Putamen (tissue), 1 donor: ENCODE measurements around the gene SOAT1.
"Not testable (repeated sequence)": the region's sequence is repeated elsewhere in the genome, so short reads cannot be mapped to it uniquely, and the experiment has no call there.

ENCODE experiments used
- DNase-seq: peaks from one replicate; pipeline ENCODE4 v3.0.0-alpha.2; 2016; ENCODE audit warnings: low spot score

Gene SOAT1

GRCh38 chr1:179293340-179294327 is at the start of gene SOAT1:
TSS of gene SOAT1 (plus strand) at chr1:179293797. CDS start at chr1:179302685, 8,888 bp downstream.
- DNase-seq = peak; percentile 89

DNA sequence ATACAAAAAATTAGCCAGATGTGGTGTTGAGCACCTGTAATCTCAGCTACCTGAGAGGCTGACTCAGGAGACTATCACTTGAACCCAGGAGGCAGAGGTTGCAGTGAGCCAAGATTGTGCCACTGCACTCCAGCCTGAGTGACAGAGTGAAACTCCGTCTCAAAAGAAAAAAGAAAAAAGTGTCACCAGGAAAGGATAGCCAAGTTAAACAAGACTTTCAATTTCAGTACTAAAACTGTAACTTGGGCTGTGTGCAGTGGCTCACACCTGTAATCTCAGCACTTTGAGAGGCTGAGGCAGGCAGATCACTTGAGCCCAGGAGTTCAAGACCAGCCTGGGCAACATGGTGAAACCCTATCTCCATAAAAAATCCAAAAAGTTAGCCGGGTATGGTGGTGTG is 48.2 kb upstream of the SOAT1 start:
- not testable (repeated sequence) for DNase-seq

DNA sequence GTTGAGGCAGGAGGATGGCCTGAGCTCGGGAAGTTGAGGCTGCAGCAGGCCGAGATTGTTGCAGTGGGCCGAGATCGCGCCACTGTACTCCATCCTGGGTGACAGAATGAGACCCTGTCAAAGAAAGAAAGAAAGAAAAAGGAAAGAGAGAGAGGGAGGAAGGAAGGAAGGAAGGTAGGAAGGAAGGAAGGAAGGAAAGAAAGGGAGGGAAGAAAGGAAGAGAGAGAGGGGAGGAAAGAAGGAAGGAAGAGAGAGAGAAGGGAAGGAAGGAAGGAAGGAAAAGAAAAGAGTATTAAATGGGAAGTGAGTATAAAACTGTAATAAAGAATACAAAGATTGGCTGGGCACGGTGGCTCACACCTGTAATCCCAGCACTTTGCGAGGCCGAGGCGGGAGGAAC is 45.7 kb upstream of the SOAT1 start:
- no peak for DNase-seq

DNA sequence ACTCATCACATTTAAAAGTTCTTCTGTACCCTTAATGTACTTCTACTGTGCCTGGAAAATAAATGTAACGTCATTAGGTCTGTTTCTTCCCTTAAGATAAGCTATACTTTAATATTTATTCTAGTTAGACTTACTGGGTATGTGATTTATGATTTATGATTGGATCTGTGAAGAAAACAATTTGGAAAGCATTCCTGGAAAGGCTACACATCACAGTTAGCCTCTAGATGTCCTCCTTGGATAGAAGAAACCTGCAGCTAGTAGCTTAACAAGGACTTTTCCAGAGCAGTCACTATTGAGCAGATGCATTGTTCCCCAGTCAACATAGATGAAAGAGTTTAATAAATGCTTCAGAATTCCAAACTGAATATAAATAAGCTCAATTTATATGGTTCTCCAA is 41.9 kb upstream of the SOAT1 start:
- peak; percentile 13 for DNase-seq

- no peak for DNase-seq
Measured at GRCh38 chr1:179252606-179253005, 41.0 kb upstream of the SOAT1 start.

- no peak for DNase-seq
Measured at GRCh38 chr1:179253286-179253972, 40.2 kb upstream of the SOAT1 start.

- DNase-seq = no peak
Measured at GRCh38 chr1:179262183-179262582, 31.4 kb upstream of the SOAT1 start.

- DNase-seq = no peak
Measured at GRCh38 chr1:179263121-179263520, 30.5 kb upstream of the SOAT1 start.

DNA sequence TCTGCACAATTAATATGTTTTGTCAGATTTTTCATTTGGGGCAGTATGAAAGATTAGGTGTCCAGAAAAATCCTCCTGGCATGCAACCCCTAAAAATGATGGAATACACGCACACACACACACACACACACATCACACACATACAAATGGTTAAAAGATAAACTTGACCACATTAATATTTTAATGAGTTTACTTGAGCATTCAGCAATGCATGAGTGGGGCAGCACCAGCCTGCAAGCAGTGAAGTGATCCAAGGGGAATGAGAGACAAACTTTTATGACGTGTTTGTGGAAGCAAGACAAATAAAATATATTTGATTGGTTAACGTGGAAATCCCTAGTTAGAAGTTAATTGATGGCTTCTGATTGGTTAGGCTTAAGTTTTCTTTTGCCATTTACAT is 29.1 kb upstream of the SOAT1 start:
- DNase-seq = no peak

GRCh38 chr1:179269071-179269470 is 24.5 kb upstream of the SOAT1 start:
- DNase-seq = no peak

GRCh38 chr1:179274424-179274823 is 19.2 kb upstream of the SOAT1 start:
- not testable (repeated sequence) for DNase-seq

GRCh38 chr1:179278920-179279319 is 14.7 kb upstream of the SOAT1 start:
- no peak for DNase-seq

- no peak for DNase-seq
Measured at GRCh38 chr1:179283992-179284391, 9.6 kb upstream of the SOAT1 start.

DNA sequence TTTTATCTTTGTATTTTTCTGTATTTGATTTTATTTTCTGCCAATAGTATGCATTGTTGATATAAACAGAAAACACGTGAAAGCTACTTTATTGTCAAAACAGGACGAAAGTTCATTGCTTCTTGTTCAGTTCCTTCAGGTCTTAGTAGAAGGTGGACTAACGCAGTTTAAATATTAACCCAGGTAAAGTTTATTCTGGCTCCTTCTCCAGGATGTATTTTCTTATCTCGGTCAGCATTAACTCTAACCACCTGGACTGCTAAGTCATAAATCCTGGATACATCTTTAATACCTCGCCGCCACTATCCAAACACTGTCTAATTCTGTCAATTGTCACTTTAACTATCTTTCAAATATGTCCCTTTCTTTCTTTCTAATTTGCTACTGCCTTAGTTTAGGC is 5.7 kb upstream of the SOAT1 start:
- DNase-seq = no peak

DNA sequence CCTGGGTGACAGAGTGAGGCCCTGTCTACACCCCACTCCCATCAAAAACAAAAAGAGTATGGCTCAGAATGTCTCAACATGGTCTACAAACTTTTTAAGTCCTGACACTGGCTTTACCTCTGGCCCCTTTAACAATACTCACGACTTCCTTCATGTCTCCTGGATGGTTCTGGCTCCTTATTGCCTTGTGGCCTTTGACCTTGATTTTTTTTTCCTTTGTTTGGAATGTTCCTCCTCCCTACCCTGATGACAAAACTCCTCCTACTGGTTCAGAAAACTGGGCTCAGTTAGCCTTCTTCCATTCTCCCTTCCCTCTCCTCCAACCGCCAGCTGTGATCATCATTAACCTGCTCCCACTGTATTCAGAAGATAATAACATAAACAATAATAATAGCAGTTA is 4.6 kb upstream of the SOAT1 start:
- no peak for DNase-seq

DNA sequence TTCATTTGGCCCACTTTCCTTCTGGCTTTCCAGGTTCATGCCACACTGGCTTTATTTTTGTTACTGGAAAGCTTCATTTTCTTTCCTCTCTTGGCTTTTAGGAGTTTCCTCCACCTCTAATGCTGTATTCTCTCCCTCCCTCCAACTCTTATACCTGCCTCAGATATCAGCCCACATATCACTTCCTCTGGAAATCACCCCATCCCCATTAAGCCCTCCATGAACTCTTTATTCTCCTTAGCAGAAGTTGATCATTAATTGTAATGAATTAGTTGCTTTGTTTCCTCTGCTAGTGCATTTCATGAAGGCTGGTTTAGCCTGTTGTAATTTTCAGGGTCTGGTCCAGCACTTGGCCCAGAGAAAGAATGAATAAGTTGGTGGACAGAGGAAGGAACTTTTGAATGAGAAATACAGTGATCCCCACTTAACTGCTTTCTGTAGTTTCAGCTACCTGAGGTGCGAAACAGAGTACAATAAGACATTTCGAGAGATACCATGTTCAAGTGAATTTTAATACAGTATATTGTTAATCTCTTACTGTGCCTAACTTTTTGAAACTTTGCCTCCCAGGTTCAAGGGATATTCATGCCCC is 1.7 kb downstream of the SOAT1 start:
- no peak for DNase-seq

DNA sequence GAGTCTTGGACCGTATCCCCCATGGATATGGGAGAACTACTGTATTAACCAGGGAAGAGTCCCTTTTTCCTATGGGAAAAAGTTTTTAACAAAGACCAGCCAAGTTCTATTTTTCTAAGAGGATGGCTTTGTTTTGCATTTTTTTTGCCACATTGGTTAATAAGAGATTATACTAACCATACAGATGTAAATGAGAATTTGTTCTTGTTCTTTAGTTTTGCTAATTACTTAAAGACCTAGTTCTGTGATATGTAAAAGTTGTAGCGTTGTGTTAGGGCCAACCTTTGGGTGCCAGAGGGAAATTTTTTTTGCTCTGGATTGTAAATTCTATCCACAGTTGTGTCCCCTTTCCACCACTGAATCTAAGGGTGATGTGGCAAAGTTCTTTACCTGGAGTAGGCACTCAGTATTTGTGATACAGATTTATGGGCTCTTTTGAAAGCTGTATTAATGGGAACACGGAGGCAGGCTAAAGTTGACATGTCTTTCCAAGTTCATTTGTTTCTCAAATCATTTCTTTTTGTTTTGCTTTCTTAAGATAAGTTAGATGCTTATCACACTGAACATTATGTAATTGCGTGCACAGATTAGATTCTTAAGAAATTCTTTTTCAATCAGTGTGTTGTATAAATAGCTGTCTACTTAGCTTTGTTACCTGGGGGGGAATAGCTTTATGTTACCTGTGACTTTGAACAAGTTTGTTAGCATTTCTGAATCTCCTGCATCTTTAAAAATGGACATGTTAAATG is 2.9 kb downstream of the SOAT1 start:
- no peak for DNase-seq

DNA sequence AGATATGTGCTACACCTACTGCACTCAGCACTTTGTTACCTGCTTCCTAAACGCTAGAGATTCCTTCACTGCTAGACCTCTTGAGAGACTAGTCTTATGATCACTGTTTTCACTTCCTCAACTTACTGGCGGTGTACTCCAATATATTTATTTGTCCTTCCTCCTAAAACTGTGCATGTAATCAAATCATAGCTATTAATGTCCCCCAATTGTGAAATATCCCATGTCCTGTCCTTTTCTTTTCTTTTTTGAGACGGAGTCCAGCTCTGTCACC is 3.4 kb downstream of the SOAT1 start:
- no peak for DNase-seq

GRCh38 chr1:179298952-179299351 is 5.4 kb downstream of the SOAT1 start:
- no peak for DNase-seq

- no peak for DNase-seq
Measured at GRCh38 chr1:179300112-179300511, 6.5 kb downstream of the SOAT1 start.

GRCh38 chr1:179302070-179302469 is 8.5 kb downstream of the SOAT1 start:
- DNase-seq = no peak

DNA sequence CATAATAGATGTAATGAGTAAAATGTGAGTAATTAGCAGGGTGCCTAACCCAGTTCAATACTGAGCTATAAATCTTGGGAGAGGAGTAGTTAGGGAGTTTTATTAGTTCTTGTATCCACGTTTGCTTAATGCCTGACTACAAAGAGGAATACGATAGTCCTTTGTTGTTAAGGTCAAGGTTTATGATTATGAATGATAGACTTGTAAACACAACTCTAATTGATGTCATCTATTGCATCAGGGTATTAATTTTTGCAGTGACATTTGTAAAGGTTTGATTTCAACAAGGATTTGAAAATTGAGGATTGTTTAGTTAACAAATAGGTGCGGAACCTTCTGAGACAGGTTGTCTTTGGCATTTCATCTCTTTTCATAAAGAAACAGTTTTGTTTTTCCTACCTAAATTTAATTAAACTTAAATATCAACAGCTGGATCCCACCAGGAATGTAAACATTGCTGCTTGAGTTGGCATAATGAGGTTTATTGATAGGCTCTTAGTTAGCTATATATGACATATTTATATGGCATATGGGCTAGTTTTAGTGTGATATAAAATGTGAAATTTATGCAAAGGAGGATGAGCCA is 9.7 kb downstream of the SOAT1 start:
- no peak for DNase-seq
